Calu3 (cell line): ENCODE data around the gene CD28. TPM values are rescaled to one million over a fixed set of nuclear protein-coding genes. Genes with fewer than 3 reads are reported as not detected.

Experiments
- BruUV-seq: library from RNA; stranded (reverse); fragments of 400-500 nt; replicated peaks from 2 replicates; lab custom pipeline; 2021; lab: Mats Ljungman, UMichigan
- CTCF ChIA-PET: fragments of 300-600 bp; sonication (Branson Sonifier 250); formaldehyde crosslinking; loops from one replicate; lab custom pipeline; 2022; ENCODE audit warnings: antibody characterized with exemption; lab: Charles Lee
- DNase-seq: peaks from one replicate; pipeline ENCODE4 v3.0.0; 2022
- H3K27ac Mint-ChIP-seq: one replicate; pipeline ENCODE4 v1.8.0; 2022; ENCODE audit warnings: mixed read lengths; ENCODE audit not compliant: unreplicated experiment
- H3K27me3 Mint-ChIP-seq: one replicate; pipeline ENCODE4 v1.8.0; 2022; ENCODE audit warnings: mixed read lengths; ENCODE audit not compliant: unreplicated experiment
- H3K36me3 Mint-ChIP-seq: one replicate; pipeline ENCODE4 v1.8.0; 2022; ENCODE audit warnings: mild to moderate bottlenecking, moderate library complexity, mixed read lengths; ENCODE audit not compliant: insufficient read depth, unreplicated experiment
- H3K4me1 Mint-ChIP-seq: one replicate; pipeline ENCODE4 v1.8.0; 2022; ENCODE audit warnings: mild to moderate bottlenecking, low read depth, mixed read lengths; ENCODE audit not compliant: unreplicated experiment
- H3K4me3 Mint-ChIP-seq: one replicate; pipeline ENCODE4 v1.8.0; 2022; ENCODE audit warnings: mild to moderate bottlenecking, low read depth, moderate library complexity, mixed read lengths; ENCODE audit not compliant: unreplicated experiment
- H3K9me3 Mint-ChIP-seq: one replicate; pipeline ENCODE4 v1.8.0; 2022; ENCODE audit warnings: low read depth, mixed read lengths; ENCODE audit not compliant: unreplicated experiment
- CTCF ChIP-seq: fragments of 200-600 bp; IDR thresholded peaks from one replicate; pipeline ENCODE4 v1.8.0; 2022; ENCODE audit warnings: antibody characterized with exemption; ENCODE audit not compliant: unreplicated experiment
- intact Hi-C: fragments of 100-400 bp; cut with micrococcal nuclease; formaldehyde crosslinking; loops from one replicate; pipeline ENCODE4 v1.10.0; 2022; ENCODE audit not compliant: unreplicated experiment
- total RNA-seq: library from RNA; stranded (reverse); gene quantifications from 2 replicates; pipeline ENCODE4 v1.2.3, GENCODE V29; 2022

CD28 gene
- total RNA-seq, 1 experiment from 2014 or later, result not detected

GRCh38 chr2:203786549-203787351 lies 80.3 kb downstream of the CD28 start:
- Mint-ChIP-seq H3K27me3 (no peaks in the 10 kb centered on the region), H3K27ac (no peak overlapping the region), H3K4me3 (no peak overlapping the region), H3K9me3 (no peaks in the 10 kb centered on the region), H3K36me3 (peaks cover 7% of the 10 kb centered on the region), H3K4me1 (peaks cover 43% of the 10 kb centered on the region)
- DNase-seq, result no peak
- CTCF ChIA-PET, result interaction anchor here (1.2 kb wide), 1 partner anchor 22 kb away, joined by 3 read pairs; no protein-coding TSS in a partner anchor
- no TSS peak for BruUV-seq
- no peak for TF ChIP-seq CTCF
- intact Hi-C loops, result no loop called here

- Mint-ChIP-seq H3K27me3 (no peaks in the 10 kb centered on the region), H3K27ac (no peak overlapping the region), H3K9me3 (no peaks in the 10 kb centered on the region), H3K4me3 (no peak overlapping the region), H3K4me1 (peaks cover 33% of the 10 kb centered on the region), H3K36me3 (no peaks in the 10 kb centered on the region)
- no peak for DNase-seq
- intact Hi-C loops, result no loop called here
- no peak for TF ChIP-seq CTCF
- CTCF ChIA-PET, result no interaction called here
- BruUV-seq, result no TSS peak
Observed at GRCh38 chr2:203787979-203788378, 81.5 kb downstream of the CD28 start.

Other genes with a start within 250 kb of the CD28 start
- gene RAPH1, start 171.3 kb upstream of the CD28 start, total RNA-seq, result 126 and 141 TPM in 2 replicates
- not detected in 2 replicates for gene CTLA4, start 161.1 kb downstream of the CD28 start, total RNA-seq
- not detected in 2 replicates for gene ICOS, start 230.1 kb downstream of the CD28 start, total RNA-seq